Middle frontal gyrus (tissue), 1 donor: ENCODE results near the gene PIH1D1.
"Not testable (repeated sequence)": the region's sequence is repeated elsewhere in the genome, so short reads cannot be mapped to it uniquely, and the experiment has no call there.

Source experiments
- DNase-seq: peaks from one replicate; pipeline ENCODE4 v3.0.0-alpha.2; 2015; ENCODE audit warnings: low spot score; ENCODE audit errors: extremely low spot score

The PIH1D1 gene

GRCh38 chr19:49481020-49481683 lies 29.5 kb upstream of the PIH1D1 start:
- DNase-seq: no peak

- no peak for DNase-seq
Observed at GRCh38 chr19:49479975-49480628, 28.5 kb upstream of the PIH1D1 start.

DNA sequence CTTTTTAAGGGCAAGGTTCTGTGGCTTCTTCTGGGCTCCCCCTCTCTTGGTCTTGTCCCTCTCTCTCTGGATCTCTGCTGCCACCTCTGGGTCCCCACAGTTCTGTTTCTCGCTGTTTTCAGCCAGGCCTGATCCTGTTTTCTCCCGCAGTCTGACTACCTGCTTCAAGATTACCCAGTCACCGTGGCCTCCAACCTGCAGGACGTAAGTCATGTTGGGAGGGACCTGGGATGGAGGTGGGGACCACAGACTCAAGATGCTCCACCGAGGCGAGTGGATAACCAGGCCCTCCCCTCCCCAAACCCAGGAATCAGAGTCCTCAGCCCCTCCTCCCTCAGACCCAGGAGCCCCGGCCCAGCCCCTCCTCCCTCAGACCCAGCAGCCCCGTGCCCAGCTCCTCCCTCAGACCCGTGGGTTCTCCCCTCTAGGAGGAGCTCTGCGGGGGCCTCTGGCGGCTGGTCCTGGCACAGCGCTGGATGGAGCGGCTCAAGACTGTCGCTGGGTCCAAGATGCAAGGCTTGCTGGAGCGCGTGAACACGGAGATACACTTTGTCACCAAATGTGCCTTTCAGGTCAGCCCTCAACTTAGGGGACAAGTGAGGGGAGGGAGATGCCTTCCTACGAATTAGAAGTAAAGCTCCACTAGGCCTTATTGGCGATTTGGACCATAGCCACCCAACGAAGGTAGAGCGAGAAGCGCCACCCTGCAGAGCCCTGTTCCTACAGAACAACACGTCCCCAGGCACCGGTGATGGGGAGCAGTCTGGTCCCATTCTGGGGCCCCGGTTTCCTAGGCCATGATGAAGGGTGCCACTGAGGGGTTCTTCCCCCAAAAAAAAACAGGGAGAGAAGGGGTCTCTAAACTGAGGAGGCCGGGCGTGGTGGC lies 24.6 kb upstream of the PIH1D1 start:
- DNase-seq: no peak

DNA sequence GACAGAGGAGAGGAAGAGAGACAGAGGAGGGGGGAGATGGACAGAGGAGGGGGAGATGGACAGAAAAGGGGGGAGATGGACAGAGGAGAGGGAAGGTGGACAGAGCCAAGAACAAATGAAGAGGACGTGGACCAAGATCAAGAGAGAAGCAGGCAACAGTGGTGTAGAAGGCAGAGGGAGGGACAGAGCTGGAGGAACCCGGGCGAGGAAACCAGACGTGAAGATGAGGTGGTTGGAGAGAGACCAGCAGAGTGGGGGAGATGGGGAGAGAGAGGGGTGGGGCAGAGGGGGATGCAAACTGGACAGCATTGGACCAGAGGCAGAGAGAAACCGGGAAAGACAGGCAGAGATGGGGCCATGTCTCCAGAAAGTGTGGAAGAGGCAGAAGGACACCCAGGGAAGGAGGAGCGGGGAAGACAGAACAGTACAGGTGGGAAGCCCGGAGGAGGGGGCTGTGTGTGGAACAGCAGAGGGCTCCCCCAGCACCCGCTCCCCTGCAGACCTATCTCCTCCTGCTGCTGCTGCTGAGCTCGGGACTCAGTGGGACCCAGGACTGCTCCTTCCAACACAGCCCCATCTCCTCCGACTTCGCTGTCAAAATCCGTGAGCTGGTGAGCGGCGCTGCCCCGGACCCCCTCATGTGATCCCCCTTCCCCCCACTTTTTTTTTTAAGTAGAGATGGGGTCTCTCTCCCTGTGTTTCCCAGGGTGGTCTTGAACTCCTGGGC lies 23.7 kb upstream of the PIH1D1 start:
- no peak for DNase-seq

- DNase-seq: no peak
Observed at GRCh38 chr19:49474542-49474924, 22.9 kb upstream of the PIH1D1 start.

DNA sequence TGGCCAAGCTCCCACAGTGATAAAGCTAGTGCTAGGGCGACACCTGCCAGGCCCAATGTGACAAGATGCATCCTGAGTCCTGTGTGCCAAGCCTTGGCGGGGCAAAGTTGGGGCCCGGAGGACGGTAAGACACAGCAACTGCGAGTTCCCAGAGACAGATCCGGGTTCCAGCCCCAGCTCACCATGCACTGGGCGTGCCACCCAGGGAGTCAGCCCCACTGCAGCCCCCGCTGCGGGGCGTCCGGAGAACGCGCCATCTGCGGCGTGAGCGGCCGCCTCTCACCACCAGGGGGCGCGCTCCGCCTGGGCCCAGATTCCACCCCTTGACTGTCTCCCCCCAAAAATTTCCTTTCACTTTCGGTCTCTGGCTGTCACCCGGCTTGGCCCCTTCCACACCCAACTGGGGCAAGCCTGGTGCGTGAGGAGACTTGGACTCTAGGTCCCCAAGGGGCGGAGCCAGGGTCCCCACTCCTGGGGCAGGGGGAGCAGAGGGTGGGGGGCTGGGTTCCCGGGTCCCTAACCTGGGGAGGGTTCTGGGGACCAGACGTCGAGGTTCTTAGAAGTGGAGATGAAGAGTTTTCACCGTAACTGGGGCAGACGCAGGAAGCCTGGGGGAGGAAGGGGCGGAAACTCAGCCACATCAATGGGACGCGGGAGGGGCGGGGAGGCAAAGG lies 22.4 kb upstream of the PIH1D1 start, which contains the start of gene FLT3LG:
FLT3LG (plus strand) TSS at position 348 of the 674 bp plus-strand sequence. CDS start 425 bp downstream, outside the sequence.
- DNase-seq: no peak

DNA sequence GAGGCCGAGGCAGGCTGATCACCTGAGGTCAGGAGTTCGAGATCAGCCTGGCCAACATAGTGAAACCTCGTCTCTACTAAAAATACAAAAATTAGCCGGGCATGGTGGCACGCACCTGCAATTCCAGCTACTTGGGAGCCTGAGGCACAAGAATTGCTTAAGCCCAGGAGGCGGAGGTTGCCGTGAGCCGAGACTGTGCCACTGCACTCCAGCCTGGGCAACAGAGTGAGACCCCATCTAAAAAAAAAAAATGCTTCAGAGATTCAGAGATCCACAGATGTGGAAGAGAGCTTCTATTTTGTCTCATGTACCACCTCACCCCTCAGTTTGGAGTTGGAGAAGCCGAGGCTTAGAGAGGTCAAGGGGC lies 21.9 kb upstream of the PIH1D1 start:
- DNase-seq: not testable (repeated sequence)

GRCh38 chr19:49472936-49473335 lies 21.3 kb upstream of the PIH1D1 start:
- no peak for DNase-seq

GRCh38 chr19:49470615-49470978 lies 19.0 kb upstream of the PIH1D1 start:
- DNase-seq: no peak

DNA sequence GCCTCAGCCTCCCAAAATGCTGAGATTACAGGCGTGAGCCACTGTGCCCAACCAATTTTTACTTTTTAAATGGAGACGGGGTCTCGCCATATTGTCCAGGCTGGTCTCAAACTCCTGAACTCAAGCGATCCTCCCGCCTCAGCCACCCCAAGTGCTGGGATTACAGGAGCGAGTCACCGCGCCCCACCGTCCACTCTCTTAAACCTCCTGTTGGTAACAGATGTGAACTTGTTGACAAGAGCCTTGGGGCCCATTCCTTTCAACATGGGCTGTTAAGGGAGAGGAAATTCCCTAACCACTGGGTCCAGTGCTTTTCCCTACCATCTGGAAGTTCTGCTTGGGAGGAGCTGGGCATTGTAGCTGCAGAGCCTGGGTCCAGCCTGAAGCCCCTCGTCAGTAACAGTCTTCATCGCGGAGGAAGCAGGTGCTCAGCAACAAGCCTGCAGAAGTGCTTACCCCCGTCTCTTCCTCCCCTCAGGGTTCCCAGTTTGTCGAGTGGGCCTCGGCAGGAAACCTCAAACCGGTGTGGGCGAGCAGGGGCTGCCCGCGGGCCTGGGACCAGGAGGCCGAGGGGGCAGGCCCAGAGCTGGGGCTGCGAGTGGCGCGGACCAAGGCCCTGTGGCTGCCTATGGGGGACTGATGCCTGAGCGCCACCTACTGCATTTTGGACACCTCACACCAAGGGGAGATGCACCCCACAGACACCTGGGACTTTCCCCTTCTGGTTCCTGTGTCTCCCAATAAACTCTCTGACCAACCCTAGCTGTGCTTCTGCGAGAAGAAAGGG lies 18.4 kb upstream of the PIH1D1 start:
- DNase-seq: no peak

GRCh38 chr19:49468746-49469447 lies 17.3 kb upstream of the PIH1D1 start:
- DNase-seq: no peak

GRCh38 chr19:49468199-49468598 lies 16.6 kb upstream of the PIH1D1 start:
- DNase-seq: no peak

- no peak for DNase-seq
Observed at GRCh38 chr19:49465371-49465770, 13.8 kb upstream of the PIH1D1 start.

DNA sequence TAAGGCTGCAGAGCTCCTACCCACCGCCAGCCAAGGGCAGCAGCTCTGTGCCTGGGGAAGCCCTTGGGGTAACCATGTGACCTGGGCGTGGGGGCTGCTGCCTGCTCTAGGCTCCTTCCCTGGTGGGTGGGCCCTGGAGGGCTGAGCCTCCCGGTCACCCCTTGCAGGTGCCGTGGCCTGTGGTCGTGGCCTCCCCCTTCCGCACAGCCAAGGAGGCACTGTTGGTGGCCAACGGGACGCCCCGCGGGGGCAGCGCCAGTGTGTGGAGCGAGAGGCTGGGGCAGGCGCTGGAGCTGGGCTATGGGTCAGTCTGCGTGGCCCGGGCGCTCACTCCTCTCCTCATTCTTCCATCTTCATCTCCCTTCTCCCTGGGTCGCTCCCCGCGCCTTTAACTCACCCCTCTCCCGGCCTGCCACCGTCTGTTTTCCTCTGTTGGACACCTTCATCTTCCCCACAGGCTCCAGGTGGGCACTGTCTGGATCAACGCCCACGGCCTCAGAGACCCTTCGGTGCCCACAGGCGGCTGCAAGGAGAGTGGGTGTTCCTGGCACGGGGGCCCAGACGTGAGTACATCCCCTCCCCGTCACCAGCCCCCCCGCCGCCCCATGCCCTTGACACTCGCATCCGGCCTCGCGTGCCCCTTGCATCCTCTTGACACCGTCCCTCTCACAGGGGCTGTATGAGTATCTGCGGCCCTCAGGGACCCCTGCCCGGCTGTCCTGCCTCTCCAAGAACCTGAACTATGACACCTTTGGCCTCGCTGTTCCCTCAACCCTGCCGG lies 12.5 kb upstream of the PIH1D1 start:
- no peak for DNase-seq

- DNase-seq: no peak
Observed at GRCh38 chr19:49462492-49462891, 10.9 kb upstream of the PIH1D1 start.

DNA sequence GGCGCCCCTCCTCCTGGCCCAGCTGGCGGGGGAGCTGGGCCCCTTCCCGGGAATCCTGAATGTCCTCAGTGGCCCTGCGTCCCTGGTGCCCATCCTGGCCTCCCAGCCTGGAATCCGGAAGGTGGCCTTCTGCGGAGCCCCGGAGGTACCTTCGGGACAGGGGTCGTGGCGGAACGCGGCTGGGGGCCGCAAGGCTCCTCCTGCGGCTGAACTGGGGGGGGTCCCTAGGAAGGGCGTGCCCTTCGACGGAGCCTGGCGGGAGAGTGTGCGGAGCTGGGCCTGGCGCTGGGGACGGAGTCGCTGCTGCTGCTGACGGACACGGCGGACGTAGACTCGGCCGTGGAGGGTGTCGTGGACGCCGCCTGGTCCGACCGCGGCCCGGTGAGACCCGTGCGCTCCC lies 10.0 kb upstream of the PIH1D1 start:
- DNase-seq: no peak

DNA sequence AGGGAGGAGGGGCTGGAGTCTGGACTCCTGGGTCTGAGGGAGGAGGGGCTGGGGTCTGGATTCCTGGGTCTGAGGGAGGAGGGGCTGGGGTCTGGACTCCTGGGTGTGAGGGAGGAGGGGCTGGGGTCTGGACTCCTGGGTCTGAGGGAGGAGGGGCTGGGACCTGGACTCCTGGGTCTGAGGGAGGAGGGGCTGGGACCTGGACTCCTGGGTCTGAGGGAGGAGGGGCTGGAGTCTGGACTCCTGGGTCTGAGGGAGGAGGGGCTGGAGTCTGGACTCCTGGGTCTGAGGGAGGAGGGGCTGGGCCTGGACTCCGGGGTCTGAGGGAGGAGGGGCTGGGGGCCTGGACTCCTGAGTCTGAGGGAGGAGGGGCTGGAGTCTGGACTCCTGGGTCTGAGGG lies 9.5 kb upstream of the PIH1D1 start:
- not testable (repeated sequence) for DNase-seq

DNA sequence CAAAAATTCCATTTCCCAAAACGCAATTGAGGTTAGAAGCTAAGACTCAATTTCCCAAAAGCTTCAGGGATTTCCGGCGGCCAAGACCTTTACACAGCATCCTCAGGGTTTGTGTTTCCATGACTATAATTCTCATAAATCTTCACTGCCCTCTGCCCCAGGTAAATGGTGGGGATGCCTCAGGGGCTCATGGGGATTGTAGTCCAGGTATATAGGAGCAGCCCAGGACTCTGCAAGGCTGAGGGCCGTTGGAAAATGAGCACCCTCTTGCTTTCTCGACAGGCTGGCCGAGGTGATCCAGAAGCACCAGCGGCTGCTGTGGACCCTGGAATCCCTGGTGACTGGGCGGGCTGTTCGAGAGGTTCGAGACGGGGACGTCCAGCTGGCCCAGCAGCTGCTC lies 7.8 kb upstream of the PIH1D1 start:
- DNase-seq: no peak

GRCh38 chr19:49458567-49458903 lies 6.9 kb upstream of the PIH1D1 start:
- no peak for DNase-seq
